CD4-positive, alpha-beta T cell (primary cell): ENCODE results near the gene ZNF154. TPM values are rescaled to one million over a fixed set of nuclear protein-coding genes. Genes with fewer than 3 reads are reported as not detected.
"Not testable (repeated sequence)": the region's sequence is repeated elsewhere in the genome, so short reads cannot be mapped to it uniquely, and the experiment has no call there.

Experiments
- ATAC-seq: fragments of 200-7000 bp; cut with Tn5 transposase; one replicate; pipeline ENCODE4 v1.10.0; 2022; ENCODE audit warnings: mild to moderate bottlenecking; ENCODE audit not compliant: poor library complexity
- CTCF ChIA-PET: fragments of 350-600 bp; sonication (Branson Sonifier 250); formaldehyde crosslinking; loops from one replicate; lab custom pipeline; 2021; ENCODE audit warnings: antibody characterized with exemption, inconsistent platforms; lab: Charles Lee
- POLR2A ChIA-PET: fragments of 350-600 bp; sonication (Branson Sonifier 250); formaldehyde crosslinking; loops from one replicate; lab custom pipeline; 2021; ENCODE audit warnings: antibody characterized with exemption, inconsistent platforms; lab: Charles Lee
- DNase-seq, 14 experiments: peaks; one replicate each; pipeline ENCODE4 v3.0.0-alpha.2; 2013 to 2020; ENCODE audit warnings: mixed read lengths in 2 of 14
- H3K27ac ChIP-seq, 2 donors: one replicate each; pipeline versions ENCODE4 v1.5.1 to v1.7.0; 2013; ENCODE audit warnings: low read length in 2 of 2, low read depth in 1 of 2, mild to moderate bottlenecking in 1 of 2
- H3K27me3 ChIP-seq, 2 experiments: 1 replicate in 1 of 2; 2 replicates in 1 of 2; pipeline versions ENCODE4 v1.6.1 to v1.7.0; 2013; ENCODE audit warnings: low read length in 2 of 2, control low read depth in 1 of 2, mild to moderate bottlenecking in 1 of 2, moderate library complexity in 1 of 2; ENCODE audit not compliant: insufficient read depth in 2 of 2, control insufficient read depth in 1 of 2
- H3K36me3 ChIP-seq: one replicate; pipeline ENCODE4 v1.6.1; 2013; ENCODE audit warnings: low read length, control low read depth; ENCODE audit not compliant: insufficient read depth
- H3K4me1 ChIP-seq: one replicate; pipeline ENCODE4 v1.6.1; 2013; ENCODE audit warnings: low read length, control low read depth; ENCODE audit not compliant: insufficient read depth
- H3K4me3 ChIP-seq: one replicate; pipeline ENCODE4 v1.5.1; 2013; ENCODE audit warnings: mild to moderate bottlenecking, low read length, moderate library complexity
- H3K9me3 ChIP-seq, 2 experiments: 1 replicate in 1 of 2; 2 replicates in 1 of 2; pipeline versions ENCODE4 v1.6.1 to v1.7.0; 2013; ENCODE audit warnings: low read length in 2 of 2, mild to moderate bottlenecking in 2 of 2, control low read depth in 1 of 2, moderate library complexity in 1 of 2; ENCODE audit not compliant: control insufficient read depth in 1 of 2, insufficient read depth in 1 of 2
- H3K27ac Mint-ChIP-seq: one replicate; pipeline ENCODE4 v1.8.0; 2020; ENCODE audit warnings: mixed read lengths
- H3K27me3 Mint-ChIP-seq: one replicate; pipeline ENCODE4 v1.8.0; 2021; ENCODE audit warnings: mixed read lengths
- H3K36me3 Mint-ChIP-seq: one replicate; pipeline ENCODE4 v1.8.0; 2021; ENCODE audit warnings: low read depth, mixed read lengths
- H3K4me1 Mint-ChIP-seq: one replicate; pipeline ENCODE4 v1.8.0; 2021; ENCODE audit warnings: low read depth, mixed read lengths
- H3K4me3 Mint-ChIP-seq: one replicate; pipeline ENCODE4 v1.8.0; 2020; ENCODE audit warnings: mild to moderate bottlenecking, mixed read lengths
- H3K9me3 Mint-ChIP-seq: one replicate; pipeline ENCODE4 v1.8.0; 2020; ENCODE audit warnings: mixed read lengths
- CTCF ChIP-seq: fragments of 200-600 bp; IDR thresholded peaks from one replicate; pipeline ENCODE4 v1.8.0; 2022; ENCODE audit warnings: antibody characterized with exemption, mild to moderate bottlenecking
- intact Hi-C, 2 experiments: fragments of 100-400 bp; cut with DNase I in 1 of 2; cut with micrococcal nuclease in 1 of 2; formaldehyde crosslinking; loops; one replicate each; pipeline versions ENCODE4 v1.15.1 to v1.9.0; 2023 to 2025; cut with DNase I, micrococcal nuclease
- total RNA-seq, 174 experiments: library from RNA in 2 of 174; stranded (reverse) in 2 of 174; gene quantifications; one replicate each; pipeline ENCODE4 v1.2.3 and lab custom pipeline; 2021 to 2026

Gene ZNF154
- total RNA-seq, 2 experiments from 2014 or later = 16.9 to 18.0 TPM

- ATAC-seq (peak; percentile 97), DNase-seq (peak; percentile 65 to 94 (median 74))
- Mint-ChIP-seq H3K27me3 (no peaks in the 10 kb centered on the region), H3K27ac (peak within 1 kb of the TSS; percentile 90), H3K4me3 (peak within 1 kb of the TSS; percentile 94), H3K4me1 (peaks cover 48% of the 10 kb centered on the region), H3K9me3 (peaks cover 24% of the 10 kb centered on the region), H3K36me3 (peaks cover 56% of the 10 kb centered on the region)
- peaks cover 22% of the 10 kb centered on the region for H3K4me1 ChIP-seq
- no peak for TF ChIP-seq CTCF
- H3K36me3 ChIP-seq = peaks cover 36% of the 10 kb centered on the region
- CTCF ChIA-PET = interaction anchor here (0.8 to 1.1 kb wide), 3 partner anchors 9 to 311 kb away, joined by 3 read pairs; no protein-coding TSS in a partner anchor
- peak within 1 kb of the TSS; percentile 56 to 78 for H3K27ac ChIP-seq
- intact Hi-C loops = loop anchor here (1.0 kb wide), 3 partner anchors 20 to 67 kb away; partner anchors contain the start of genes ZNF671 (in 2 of the 2), ZNF552 (in 1 of the 2) and ZNF586 (in 1 of the 2)
- H3K4me3 ChIP-seq = peak within 1 kb of the TSS; percentile 83
- H3K9me3 ChIP-seq = peaks cover 40 to 52% of the 10 kb centered on the region in 2 experiments
- POLR2A ChIA-PET = interaction anchor here (0.6 to 2.6 kb wide), 15 partner anchors 19 to 1378 kb away, joined by 3 to 19 read pairs (median 5); partner anchors contain the start of genes ZNF154, ZNF211, ZNF329 and ZNF417
- no peaks in the 10 kb centered on the region for H3K27me3 ChIP-seq
Measured at GRCh38 chr19:57746580-57747471, 37.8 kb upstream of the ZNF154 start, which contains the start of gene ZNF776. ZNF776 (plus strand) TSS chr19:57746815; CDS start chr19:57747059, 244 bp downstream.

- H3K4me3 ChIP-seq, DNase-seq, H3K9me3 Mint-ChIP-seq, H3K27ac Mint-ChIP-seq, H3K4me1 ChIP-seq, CTCF ChIA-PET, H3K4me1 Mint-ChIP-seq, POLR2A ChIA-PET, H3K27ac ChIP-seq, ATAC-seq, H3K36me3 Mint-ChIP-seq, H3K27me3 ChIP-seq, H3K36me3 ChIP-seq, H3K4me3 Mint-ChIP-seq: not testable (repeated sequence)
- peaks cover 13% of the 10 kb centered on the region for H3K27me3 Mint-ChIP-seq
- intact Hi-C loops = loop anchor here in 1 of 2 experiments (1.0 kb wide), 1 partner anchor 417 kb away; no protein-coding TSS in a partner anchor
- H3K9me3 ChIP-seq = peaks cover 0 to 32% of the 10 kb centered on the region in 2 experiments
Measured at GRCh38 chr19:57738770-57739169, 29.8 kb upstream of the ZNF154 start.

GRCh38 chr19:57738320-57738719 is 29.3 kb upstream of the ZNF154 start:
- POLR2A ChIA-PET, H3K4me1 ChIP-seq, H3K4me1 Mint-ChIP-seq, H3K27me3 ChIP-seq, H3K36me3 Mint-ChIP-seq, H3K36me3 ChIP-seq, H3K4me3 ChIP-seq, ATAC-seq, H3K27ac ChIP-seq, H3K27ac Mint-ChIP-seq, H3K4me3 Mint-ChIP-seq, H3K9me3 Mint-ChIP-seq: not testable (repeated sequence)
- DNase-seq = peak in 10 of 14 experiments; percentile 17 to 50 (median 28)
- CTCF ChIA-PET = interaction anchor here (1.2 kb wide), 1 partner anchor 8 kb away, joined by 3 read pairs; no protein-coding TSS in a partner anchor
- intact Hi-C loops = loop anchor here in 1 of 2 experiments (1.0 kb wide), 1 partner anchor 417 kb away; no protein-coding TSS in a partner anchor
- peaks cover 13% of the 10 kb centered on the region for H3K27me3 Mint-ChIP-seq
- peaks cover 0 to 27% of the 10 kb centered on the region in 2 experiments for H3K9me3 ChIP-seq
- peak; percentile 68 for TF ChIP-seq CTCF
